Thyroid gland (tissue), 4 donors: Measurements from ENCODE around the gene DLGAP1. TPM values are rescaled to one million over a fixed set of nuclear protein-coding genes. Genes with fewer than 3 reads are reported as not detected.

Experiments used
- DNase-seq, 2 donors: peaks; one replicate each; pipeline ENCODE4 v3.0.0-alpha.2; 2019
- H3K27ac ChIP-seq, 3 donors: fragments of 200-600 bp; sonication (generic); 1 replicate in 2 of 3; 2 replicates in 1 of 3; pipeline ENCODE4 v1.5.1; 2016 to 2019; ENCODE audit warnings: mild to moderate bottlenecking in 1 of 3, moderate library complexity in 1 of 3
- H3K27me3 ChIP-seq: fragments of 200-600 bp; sonication (generic); one replicate; pipeline ENCODE4 v1.5.1; 2019
- H3K36me3 ChIP-seq, 2 donors: fragments of 200-600 bp; sonication (generic); one replicate each; pipeline ENCODE4 v1.5.1; 2016 to 2019
- H3K4me1 ChIP-seq, 2 donors: fragments of 200-600 bp; sonication (generic); one replicate each; pipeline ENCODE4 v1.5.1; 2017 to 2019
- H3K4me3 ChIP-seq, 3 donors: fragments of 200-600 bp; sonication (generic); replicated peaks in 1 of 3; 1 replicate in 2 of 3; 2 replicates in 1 of 3; pipeline ENCODE4 v1.5.1; 2016; ENCODE audit warnings: mild to moderate bottlenecking in 1 of 3
- H3K9me3 ChIP-seq: fragments of 200-600 bp; sonication (generic); one replicate; pipeline ENCODE4 v1.5.1; 2017
- POLR2A ChIP-seq, 2 donors: fragments of 450-650 bp; IDR thresholded peaks; one replicate each; pipeline ENCODE4 v1.6.1; 2017; ENCODE audit warnings: antibody characterized with exemption in 2 of 2, mild to moderate bottlenecking in 2 of 2, moderate library complexity in 1 of 2
- WGBS, 2 donors: methylation state at CpG; one replicate each; pipeline ENCODE4 v1.1.5; 2017; 5-methylcytosine and 5-hydroxymethylcytosine counted together
- intact Hi-C: fragments of 100-400 bp; cut with DNase I; formaldehyde crosslinking; loops from one replicate; pipeline ENCODE4 v1.15.1; 2023
- total RNA-seq, 4 donors: library from RNA; depleted of rRNA; stranded (reverse); fragments of >200 nt; gene quantifications; one replicate each; pipeline ENCODE4 v1.2.3, GENCODE V29; 2016
- TF ChIP-seq, protein P1 (sequence below), 6 experiments: fragments of 200-600 bp in 3 of 6; fragments of 450-650 bp in 3 of 6; sonication (generic) in 3 of 6; IDR thresholded peaks; one replicate each; pipeline ENCODE4 v1.5.1; 2016 to 2019; ENCODE audit warnings: antibody characterized with exemption in 6 of 6, mild to moderate bottlenecking in 2 of 6, inconsistent platforms in 1 of 6, moderate library complexity in 1 of 6

The DLGAP1 gene
- total RNA-seq, 4 donors from 2014 or later: 0.25 to 2.7 (median 0.77) TPM

DNA sequence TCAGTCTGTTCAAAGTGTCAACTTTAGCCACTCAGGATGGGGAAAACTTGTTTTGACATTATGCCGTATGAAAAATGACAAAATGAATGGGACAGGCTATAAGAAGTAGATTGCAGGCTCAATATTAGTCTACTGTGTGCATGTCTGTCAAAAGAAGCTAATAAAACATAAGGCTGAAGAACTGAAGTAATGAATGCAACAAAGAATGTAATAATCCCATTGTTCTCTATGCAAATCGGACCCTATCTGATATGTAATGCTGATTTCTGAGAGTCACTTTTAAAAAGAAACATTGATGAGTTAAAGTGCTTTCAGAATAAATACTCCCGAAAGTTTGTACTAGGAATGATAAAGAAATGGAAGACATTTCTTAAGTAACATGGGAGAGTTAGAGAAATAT, 172.2 kb downstream of the DLGAP1 start:
- intact Hi-C loops: no loop called here
- no peak overlapping the region for H3K4me3 ChIP-seq
- H3K9me3 ChIP-seq: no peaks in the 10 kb centered on the region
- H3K4me1 ChIP-seq: no peaks in the 10 kb centered on the region
- no peaks in the 10 kb centered on the region for H3K27me3 ChIP-seq
- H3K36me3 ChIP-seq: no peaks in the 10 kb centered on the region
- TF ChIP-seq POLR2A (IDR thresholded peaks at IDR 0.05): no peak
- TF ChIP-seq, protein P1, sequence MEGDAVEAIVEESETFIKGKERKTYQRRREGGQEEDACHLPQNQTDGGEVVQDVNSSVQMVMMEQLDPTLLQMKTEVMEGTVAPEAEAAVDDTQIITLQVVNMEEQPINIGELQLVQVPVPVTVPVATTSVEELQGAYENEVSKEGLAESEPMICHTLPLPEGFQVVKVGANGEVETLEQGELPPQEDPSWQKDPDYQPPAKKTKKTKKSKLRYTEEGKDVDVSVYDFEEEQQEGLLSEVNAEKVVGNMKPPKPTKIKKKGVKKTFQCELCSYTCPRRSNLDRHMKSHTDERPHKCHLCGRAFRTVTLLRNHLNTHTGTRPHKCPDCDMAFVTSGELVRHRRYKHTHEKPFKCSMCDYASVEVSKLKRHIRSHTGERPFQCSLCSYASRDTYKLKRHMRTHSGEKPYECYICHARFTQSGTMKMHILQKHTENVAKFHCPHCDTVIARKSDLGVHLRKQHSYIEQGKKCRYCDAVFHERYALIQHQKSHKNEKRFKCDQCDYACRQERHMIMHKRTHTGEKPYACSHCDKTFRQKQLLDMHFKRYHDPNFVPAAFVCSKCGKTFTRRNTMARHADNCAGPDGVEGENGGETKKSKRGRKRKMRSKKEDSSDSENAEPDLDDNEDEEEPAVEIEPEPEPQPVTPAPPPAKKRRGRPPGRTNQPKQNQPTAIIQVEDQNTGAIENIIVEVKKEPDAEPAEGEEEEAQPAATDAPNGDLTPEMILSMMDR (IDR thresholded peaks at IDR 0.05): no peak
- no peak for DNase-seq
- no peak overlapping the region for H3K27ac ChIP-seq
- WGBS, 2 donors: 54 to 68% methylated on average over 3 of the region's 3 CpGs

DNA sequence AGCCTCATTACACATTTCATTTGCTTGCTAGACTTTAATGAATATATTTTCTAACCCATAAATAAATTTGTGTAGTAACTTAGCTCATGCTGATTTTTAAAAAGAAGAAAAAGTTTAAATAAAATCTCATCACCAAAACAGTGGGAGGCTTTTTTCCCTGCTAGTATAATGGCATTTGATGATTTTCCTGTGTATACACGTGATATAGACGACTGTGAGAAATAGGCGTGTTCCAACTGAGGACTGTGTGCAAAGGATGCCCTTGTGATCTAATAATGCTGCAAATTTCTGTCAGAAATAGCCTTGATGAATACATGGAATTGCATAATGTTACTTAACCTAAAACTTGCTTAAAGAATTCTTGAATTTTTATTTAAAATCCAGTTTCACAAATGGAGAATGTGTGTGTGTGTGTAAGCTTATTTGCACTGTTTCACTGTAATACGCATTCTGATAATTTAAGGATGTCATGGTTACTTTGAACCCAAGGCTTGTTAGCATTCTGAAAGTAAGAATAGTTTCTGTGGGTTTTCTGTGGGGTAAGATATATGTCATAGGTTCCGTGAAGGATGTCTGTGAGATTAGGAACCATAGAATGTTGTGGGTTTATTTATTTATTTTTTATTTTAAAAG, 178.0 kb downstream of the DLGAP1 start:
- 85 to 86% methylated on average over 5 of the region's 5 CpGs for WGBS, 2 donors
- H3K27ac ChIP-seq: no peak overlapping the region
- no peaks in the 10 kb centered on the region for H3K9me3 ChIP-seq
- no peaks in the 10 kb centered on the region for H3K36me3 ChIP-seq
- intact Hi-C loops: no loop called here
- TF ChIP-seq, protein P1 (IDR thresholded peaks at IDR 0.05): no peak
- no peak for TF ChIP-seq POLR2A (IDR thresholded peaks at IDR 0.05)
- no peaks in the 10 kb centered on the region for H3K4me1 ChIP-seq
- H3K4me3 ChIP-seq: no peak overlapping the region
- no peaks in the 10 kb centered on the region for H3K27me3 ChIP-seq
- DNase-seq: no peak

DNA sequence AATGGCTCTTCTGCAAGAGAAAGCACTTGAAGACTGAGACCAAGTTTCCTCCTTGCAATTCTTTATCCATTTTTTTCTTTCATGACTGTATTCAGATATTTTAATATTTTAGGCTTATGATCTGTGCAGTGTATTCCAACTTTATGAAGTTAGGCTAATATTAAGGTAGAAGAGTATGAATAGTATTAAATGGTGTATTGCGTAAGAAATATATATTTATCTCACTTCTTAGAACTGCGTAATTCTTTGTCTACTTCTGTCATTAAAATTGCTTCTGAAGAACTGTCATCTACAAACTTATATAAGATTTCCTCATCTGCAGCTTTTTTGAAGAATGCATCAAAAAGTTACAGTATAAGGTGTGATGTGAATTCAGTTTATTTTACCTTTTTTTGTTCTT, 183.2 kb downstream of the DLGAP1 start:
- WGBS, 2 donors: 96 to 97% methylated on average over 2 of the region's 2 CpGs
- TF ChIP-seq, protein P1 (IDR thresholded peaks at IDR 0.05): no peak
- TF ChIP-seq POLR2A (IDR thresholded peaks at IDR 0.05): no peak
- Histone ChIP-seq H3K4me1 (no peaks in the 10 kb centered on the region), H3K4me3 (no peak overlapping the region), H3K27ac (no peak overlapping the region), H3K36me3 (no peaks in the 10 kb centered on the region), H3K27me3 (no peaks in the 10 kb centered on the region), H3K9me3 (no peaks in the 10 kb centered on the region)
- no peak for DNase-seq
- intact Hi-C loops: no loop called here

DNA sequence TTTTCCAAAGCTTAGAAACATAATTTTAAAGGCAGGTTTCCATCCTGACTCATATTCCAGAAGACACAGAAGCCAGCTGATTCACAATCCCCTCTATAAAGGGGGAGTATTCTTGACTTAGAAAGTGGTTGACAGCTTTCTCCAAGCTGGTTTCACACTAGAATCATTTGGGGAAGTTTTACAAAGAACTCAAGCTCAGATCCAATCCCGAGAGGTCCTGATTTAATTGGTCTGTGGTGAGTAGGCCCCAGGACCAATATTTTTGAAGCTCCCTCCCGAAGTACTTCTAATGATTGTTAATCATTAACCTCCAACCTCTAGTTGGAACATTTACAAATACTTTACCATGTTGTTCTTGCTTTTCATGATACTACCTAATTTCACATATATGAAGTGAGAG, 184.1 kb downstream of the DLGAP1 start:
- no peak for DNase-seq
- TF ChIP-seq, protein P1 (IDR thresholded peaks at IDR 0.05): no peak
- no peak for TF ChIP-seq POLR2A (IDR thresholded peaks at IDR 0.05)
- no peaks in the 10 kb centered on the region for H3K27me3 ChIP-seq
- no peaks in the 10 kb centered on the region for H3K36me3 ChIP-seq
- H3K4me1 ChIP-seq: no peaks in the 10 kb centered on the region
- 76 to 90% methylated on average over 2 of the region's 2 CpGs for WGBS, 2 donors
- intact Hi-C loops: no loop called here
- H3K4me3 ChIP-seq: no peak overlapping the region
- no peak overlapping the region for H3K27ac ChIP-seq
- H3K9me3 ChIP-seq: no peaks in the 10 kb centered on the region

DNA sequence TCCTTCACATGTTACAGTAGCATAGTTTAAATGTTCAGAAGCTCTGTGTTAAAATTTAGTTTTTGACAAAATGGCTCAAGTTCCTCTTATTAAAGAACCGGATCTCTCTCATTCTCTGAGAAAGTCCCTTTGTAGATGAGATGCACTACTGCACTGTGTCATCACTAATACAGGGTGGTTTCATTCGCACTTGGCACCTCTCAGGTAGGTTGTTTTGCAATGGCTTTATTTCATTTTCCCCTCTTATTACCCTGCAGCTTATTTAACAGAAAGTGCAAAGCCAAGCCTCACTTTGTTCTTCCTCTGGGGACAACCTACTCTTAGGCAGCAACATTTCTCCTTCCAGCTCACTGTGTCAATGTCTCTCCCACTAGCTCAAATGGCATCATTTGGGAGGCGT, 185.1 kb downstream of the DLGAP1 start:
- TF ChIP-seq, protein P1 (IDR thresholded peaks at IDR 0.05): no peak
- no peak for TF ChIP-seq POLR2A (IDR thresholded peaks at IDR 0.05)
- intact Hi-C loops: no loop called here
- no peak for DNase-seq
- Histone ChIP-seq H3K9me3 (no peaks in the 10 kb centered on the region), H3K4me1 (no peaks in the 10 kb centered on the region), H3K4me3 (no peak overlapping the region), H3K27me3 (no peaks in the 10 kb centered on the region), H3K27ac (no peak overlapping the region), H3K36me3 (no peaks in the 10 kb centered on the region)
- WGBS, 2 donors: 85 to 92% methylated on average over 3 of the region's 3 CpGs
